ENCODE results near the gene CD8B.
"Not testable (repeated sequence)": the region's sequence is repeated elsewhere in the genome, so short reads cannot be mapped to it uniquely, and the experiment has no call there.

GRCh38 chr2:86862380-86862703 lies 656 bp upstream of the CD8B start:
- not testable (repeated sequence) for TF ChIP-seq CTCF, POLR2A (IDR thresholded peaks at IDR 0.05)

All from right lobe of liver (tissue), 4 donors.